SKM-1 (cell line): ENCODE measurements around the gene CNTLN.

Experiments used
- DNase-seq: peaks from one replicate; lab custom pipeline; 2025; ENCODE audit not compliant: unreplicated experiment; lab: John Stamatoyannopoulos, UW

The CNTLN gene, protein sequence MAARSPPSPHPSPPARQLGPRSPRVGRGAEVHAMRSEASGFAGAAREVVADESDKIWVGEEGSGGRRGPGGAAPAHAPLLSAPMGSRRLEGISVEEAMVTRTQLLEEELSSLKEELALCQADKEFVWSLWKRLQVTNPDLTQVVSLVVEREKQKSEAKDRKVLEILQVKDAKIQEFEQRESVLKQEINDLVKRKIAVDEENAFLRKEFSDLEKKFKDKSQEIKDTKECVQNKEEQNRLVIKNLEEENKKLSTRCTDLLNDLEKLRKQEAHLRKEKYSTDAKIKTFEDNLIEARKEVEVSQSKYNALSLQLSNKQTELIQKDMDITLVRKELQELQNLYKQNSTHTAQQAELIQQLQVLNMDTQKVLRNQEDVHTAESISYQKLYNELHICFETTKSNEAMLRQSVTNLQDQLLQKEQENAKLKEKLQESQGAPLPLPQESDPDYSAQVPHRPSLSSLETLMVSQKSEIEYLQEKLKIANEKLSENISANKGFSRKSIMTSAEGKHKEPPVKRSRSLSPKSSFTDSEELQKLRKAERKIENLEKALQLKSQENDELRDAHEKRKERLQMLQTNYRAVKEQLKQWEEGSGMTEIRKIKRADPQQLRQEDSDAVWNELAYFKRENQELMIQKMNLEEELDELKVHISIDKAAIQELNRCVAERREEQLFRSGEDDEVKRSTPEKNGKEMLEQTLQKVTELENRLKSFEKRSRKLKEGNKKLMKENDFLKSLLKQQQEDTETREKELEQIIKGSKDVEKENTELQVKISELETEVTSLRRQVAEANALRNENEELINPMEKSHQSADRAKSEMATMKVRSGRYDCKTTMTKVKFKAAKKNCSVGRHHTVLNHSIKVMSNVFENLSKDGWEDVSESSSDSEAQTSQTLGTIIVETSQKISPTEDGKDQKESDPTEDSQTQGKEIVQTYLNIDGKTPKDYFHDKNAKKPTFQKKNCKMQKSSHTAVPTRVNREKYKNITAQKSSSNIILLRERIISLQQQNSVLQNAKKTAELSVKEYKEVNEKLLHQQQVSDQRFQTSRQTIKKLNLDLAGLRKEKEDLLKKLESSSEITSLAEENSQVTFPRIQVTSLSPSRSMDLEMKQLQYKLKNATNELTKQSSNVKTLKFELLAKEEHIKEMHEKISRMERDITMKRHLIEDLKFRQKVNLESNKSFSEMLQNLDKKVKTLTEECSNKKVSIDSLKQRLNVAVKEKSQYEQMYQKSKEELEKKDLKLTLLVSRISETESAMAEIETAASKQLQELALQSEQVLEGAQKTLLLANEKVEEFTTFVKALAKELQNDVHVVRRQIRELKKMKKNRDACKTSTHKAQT (N-terminal part only)

DNA sequence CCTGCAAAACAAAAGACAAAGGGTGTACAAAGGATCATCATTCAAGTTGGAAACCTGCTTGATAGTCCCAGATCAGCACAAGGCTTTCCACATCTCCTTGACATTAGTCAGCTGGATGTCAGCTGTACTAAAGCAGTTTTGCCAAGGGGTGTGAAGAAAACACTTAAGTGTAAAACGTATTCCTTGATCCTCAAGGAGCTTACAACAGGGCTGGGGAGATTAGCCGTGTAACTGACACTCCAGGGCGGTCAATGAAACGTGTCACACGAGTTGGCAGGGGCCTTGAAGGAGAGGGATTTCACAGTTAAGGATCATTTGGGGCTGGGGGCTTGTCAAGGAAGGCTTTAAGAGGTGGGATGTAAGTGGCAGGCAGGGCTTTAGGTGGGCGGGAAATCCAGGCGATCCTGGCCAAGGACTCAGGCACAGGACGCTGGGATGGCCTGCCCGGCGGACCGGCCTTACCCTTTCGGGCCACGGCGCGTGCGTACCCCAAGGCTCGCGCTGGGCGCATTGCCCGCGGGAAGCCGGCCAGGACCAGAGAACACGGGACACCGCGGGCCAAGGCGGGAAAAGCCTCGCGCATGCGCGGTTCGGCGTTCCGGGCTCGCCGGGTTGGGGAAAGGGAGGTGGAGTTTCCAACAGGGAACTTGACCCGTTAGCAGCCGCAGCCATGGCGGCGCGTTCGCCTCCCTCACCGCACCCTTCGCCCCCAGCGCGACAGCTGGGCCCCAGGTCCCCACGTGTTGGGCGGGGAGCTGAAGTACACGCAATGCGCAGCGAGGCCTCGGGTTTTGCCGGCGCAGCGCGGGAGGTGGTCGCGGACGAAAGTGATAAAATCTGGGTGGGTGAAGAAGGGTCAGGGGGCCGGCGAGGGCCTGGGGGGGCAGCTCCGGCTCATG lies at the start of gene CNTLN:
CNTLN (plus strand) TSS at position 645 of the 899 bp plus-strand sequence; CDS start at position 671, 26 bp downstream.
- DNase-seq = peak; percentile 75

DNA sequence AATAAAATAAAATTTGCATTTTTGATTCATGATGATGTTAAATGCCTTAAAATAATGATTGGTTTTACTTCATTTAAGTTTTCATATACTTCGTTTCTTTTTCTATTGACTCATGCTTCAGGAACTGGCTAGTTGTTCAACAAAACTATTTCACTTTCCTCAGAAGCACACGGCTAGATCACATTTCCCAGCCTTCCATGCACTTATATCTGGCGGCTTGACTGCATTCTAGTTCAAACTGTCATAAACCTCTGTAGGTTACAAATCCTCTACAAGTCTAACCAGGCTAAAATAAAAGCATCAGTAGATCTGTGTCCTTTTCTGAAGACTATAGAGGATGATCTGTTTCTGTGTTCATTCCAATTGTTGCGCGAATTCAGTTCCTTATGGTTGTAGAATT lies 46.3 kb upstream of the CNTLN start:
- no peak for DNase-seq

DNA sequence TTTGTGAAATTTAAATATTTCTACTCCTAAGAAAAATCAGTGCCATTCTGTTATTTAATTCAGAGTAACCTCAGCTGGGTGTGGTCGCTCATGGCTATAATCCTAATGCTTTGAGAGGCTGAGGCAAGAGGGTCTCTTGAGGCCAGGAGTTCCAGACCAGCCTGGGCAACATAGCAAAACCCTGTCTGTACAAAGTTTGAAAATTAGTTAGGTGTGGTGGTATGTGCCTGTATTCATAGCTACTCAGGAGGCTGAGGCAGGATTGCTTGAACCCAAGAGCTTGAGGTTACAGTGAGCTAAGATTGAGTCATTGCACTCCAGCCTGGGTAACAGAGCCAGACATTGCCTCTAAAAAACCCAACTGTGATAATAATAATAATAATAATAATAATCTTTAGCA lies 44.8 kb upstream of the CNTLN start:
- no peak for DNase-seq

DNA sequence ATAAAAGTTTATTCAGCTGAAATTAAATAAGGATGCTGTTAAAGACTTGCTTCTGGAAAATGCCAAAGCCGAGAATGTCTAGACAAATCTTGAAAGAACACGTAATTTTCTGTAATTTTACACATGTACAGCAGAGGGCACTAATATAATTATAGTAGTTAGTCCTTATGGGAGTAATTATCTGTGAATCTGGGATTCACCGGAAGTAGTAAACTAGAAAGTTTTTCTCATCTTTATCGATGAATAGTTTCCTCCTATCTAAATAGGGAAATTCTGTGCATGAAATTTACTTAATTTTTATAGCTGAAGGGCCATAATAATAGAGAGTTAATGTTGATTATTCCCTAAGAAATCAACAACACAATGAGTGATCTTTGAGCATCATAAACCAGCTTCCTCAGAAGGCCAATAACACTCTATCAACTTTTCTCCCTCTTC lies 18.4 kb upstream of the CNTLN start:
- DNase-seq = peak; percentile 7

DNA sequence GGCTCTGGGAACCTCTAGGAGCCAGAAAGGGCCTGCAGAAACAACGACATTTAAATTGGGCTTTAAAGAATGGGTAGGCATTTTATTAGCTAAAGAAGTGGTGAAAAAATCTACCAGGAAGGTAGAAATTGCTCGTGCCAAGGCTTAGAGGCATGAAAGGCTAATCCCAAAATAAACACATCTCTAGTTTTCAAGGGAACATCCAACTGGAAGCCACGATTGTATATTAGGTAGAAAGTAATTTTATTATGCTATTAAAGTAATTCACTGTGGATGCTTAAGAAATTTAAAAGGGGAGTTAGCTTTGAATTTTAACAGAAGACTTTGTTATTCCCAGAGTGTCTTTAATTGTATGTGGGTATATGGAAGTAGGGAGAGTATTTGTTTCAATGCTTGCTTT lies 17.5 kb upstream of the CNTLN start:
- no peak for DNase-seq

- no peak for DNase-seq
Measured at GRCh38 chr9:17120203-17120602, 14.6 kb upstream of the CNTLN start.

DNA sequence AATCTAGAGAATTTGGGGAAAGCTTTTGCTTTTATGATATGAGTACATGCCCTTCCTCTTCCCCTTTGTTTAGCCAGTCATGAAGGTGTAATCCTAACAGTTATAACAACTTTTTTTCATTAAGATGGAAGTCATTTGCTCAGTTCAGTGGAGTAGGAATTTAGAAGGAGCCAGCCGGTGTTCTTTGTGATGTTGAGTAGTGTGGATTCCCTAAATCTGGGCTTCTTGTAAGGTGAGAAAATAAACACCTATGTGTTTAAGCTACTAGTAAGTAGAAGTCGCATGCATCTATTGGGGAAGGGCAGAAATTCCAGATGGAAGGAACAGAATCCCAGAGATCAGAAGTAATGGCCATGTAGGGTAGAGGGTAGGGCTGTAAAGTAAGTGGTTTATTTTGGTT lies 13.6 kb upstream of the CNTLN start:
- DNase-seq = no peak

- DNase-seq = peak; percentile 40
Measured at GRCh38 chr9:17130291-17130690, 4.5 kb upstream of the CNTLN start.

DNA sequence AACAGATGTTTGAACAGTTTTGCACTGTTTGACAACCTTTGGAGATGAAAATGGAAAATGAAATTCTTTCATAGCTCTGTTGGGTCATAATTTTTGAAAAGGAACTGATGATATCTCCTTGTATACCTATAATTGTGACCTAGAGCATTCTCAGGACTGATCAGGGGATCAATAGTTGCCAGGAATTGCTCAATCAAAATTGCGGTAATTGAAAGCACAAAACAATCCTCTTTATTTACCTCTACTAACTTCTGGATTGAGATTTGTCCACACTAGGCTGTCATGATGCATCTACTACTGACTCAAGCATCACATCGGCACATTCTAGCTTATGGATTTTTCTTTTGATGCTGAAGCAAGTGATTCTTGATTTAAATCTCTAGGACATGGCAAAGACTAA lies 4.1 kb upstream of the CNTLN start:
- DNase-seq = no peak

GRCh38 chr9:17131494-17131893 lies 3.3 kb upstream of the CNTLN start:
- DNase-seq = no peak

- DNase-seq = peak; percentile 10
Measured at GRCh38 chr9:17135295-17136160, 688 bp downstream of the CNTLN start.

- no peak for DNase-seq
Measured at GRCh38 chr9:17137566-17137965, 2.7 kb downstream of the CNTLN start.

GRCh38 chr9:17138503-17138902 lies 3.7 kb downstream of the CNTLN start:
- DNase-seq = no peak

DNA sequence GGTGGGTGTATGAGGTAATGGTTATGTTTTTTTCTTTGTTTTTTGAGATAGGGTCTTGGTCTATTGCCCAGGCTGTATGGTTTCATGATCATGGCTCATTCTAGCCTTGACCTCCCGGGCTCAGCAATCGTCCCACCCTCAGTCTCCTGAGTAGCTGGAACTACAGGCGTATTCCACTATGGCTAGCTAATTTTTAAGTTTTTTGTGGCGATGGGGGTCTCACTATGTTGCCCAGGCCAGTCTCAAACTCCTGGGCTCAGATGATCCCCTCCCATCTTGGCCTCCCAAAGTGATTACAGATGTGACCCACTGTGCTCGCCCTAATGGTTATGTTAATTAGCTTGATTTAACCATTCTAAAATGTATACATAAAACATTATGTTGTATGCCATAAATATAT lies 5.6 kb downstream of the CNTLN start:
- DNase-seq = no peak

GRCh38 chr9:17148324-17148723 lies 13.5 kb downstream of the CNTLN start:
- no peak for DNase-seq

- DNase-seq = no peak
Measured at GRCh38 chr9:17159469-17159868, 24.6 kb downstream of the CNTLN start.

DNA sequence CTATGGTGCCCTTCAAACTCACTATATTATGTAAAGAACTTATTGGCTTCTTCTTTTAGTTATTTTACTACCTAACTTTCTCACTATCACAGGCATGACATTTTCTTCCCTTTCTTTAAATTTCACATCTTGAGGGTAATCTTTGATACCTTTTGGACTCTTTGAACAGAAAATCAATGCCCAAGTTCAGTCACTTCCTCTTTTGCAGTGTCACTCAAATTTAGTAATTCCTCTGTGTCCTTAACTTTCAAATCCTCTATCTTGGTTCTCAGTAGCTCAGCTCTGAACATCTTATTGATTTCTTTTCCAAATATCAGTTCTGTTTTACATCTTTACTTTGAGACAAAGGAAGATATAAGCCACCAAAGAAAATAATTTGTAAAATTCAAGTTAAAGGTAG lies 25.5 kb downstream of the CNTLN start:
- DNase-seq = no peak

GRCh38 chr9:17165764-17166163 lies 30.9 kb downstream of the CNTLN start:
- DNase-seq = no peak

- no peak for DNase-seq
Measured at GRCh38 chr9:17166346-17166745, 31.5 kb downstream of the CNTLN start.
